SJSA1 (cell line): Measurements from ENCODE around the gene ENPP7. TPM values are rescaled to one million over a fixed set of nuclear protein-coding genes. Genes with fewer than 3 reads are reported as not detected.
A peak's percentile ranks its signal among the peaks of the same experiment; 100 is the strongest.
"Not testable (repeated sequence)": the region's sequence is repeated elsewhere in the genome, so short reads cannot be mapped to it uniquely, and the experiment has no call there.

Experiments used
- DNase-seq, 2 experiments: peaks; one replicate each; pipeline ENCODE4 v3.0.0-alpha.2; 2015 to 2020; ENCODE audit warnings: low spot score in 2 of 2, low read depth in 1 of 2
- H3K27ac ChIP-seq: fragments of 250-450 bp; sonication (Bioruptor Pico); 2 replicates; pipeline ENCODE4 v1.5.1; 2020; ENCODE audit warnings: mild to moderate bottlenecking, moderate library complexity
- H3K27me3 ChIP-seq: fragments of 250-450 bp; sonication (Bioruptor Pico); replicated peaks from 2 replicates; pipeline ENCODE4 v1.5.1; 2020; ENCODE audit warnings: mild to moderate bottlenecking, moderate library complexity
- H3K36me3 ChIP-seq: fragments of 250-450 bp; sonication (Bioruptor Pico); 2 replicates; pipeline ENCODE4 v1.5.1; 2020; ENCODE audit warnings: mild to moderate bottlenecking
- H3K4me1 ChIP-seq: fragments of 250-450 bp; sonication (Bioruptor Pico); replicated peaks from 2 replicates; pipeline ENCODE4 v1.6.1; 2021; ENCODE audit warnings: mild to moderate bottlenecking
- H3K4me3 ChIP-seq: fragments of 250-450 bp; sonication (Bioruptor Pico); 2 replicates; pipeline ENCODE4 v1.5.1; 2020; ENCODE audit warnings: mild to moderate bottlenecking
- H3K9me3 ChIP-seq: fragments of 250-450 bp; sonication (Bioruptor Pico); replicated peaks from 2 replicates; pipeline ENCODE4 v1.5.1; 2020; ENCODE audit warnings: mild to moderate bottlenecking
- total RNA-seq: library from RNA; depleted of rRNA; stranded (reverse); fragments of >200 nt; shearing (Covaris generic); gene quantifications from 2 replicates; pipeline ENCODE4 v1.2.3, GENCODE V29; 2014

ENPP7 gene
- total RNA-seq, 1 experiment from 2014 or later: not detected

GRCh38 chr17:79757140-79757745 is 26.5 kb downstream of the ENPP7 start:
- Histone ChIP-seq H3K27me3 (peaks cover 35% of the 10 kb centered on the region), H3K36me3 (no peaks in the 10 kb centered on the region), H3K4me1 (no peaks in the 10 kb centered on the region), H3K9me3 (no peaks in the 10 kb centered on the region), H3K27ac (no peak overlapping the region), H3K4me3 (no peak overlapping the region)
- no peak for DNase-seq

GRCh38 chr17:79758271-79758670 is 27.5 kb downstream of the ENPP7 start:
- H3K4me1 ChIP-seq: no peaks in the 10 kb centered on the region
- no peak overlapping the region for H3K27ac ChIP-seq
- no peaks in the 10 kb centered on the region for H3K36me3 ChIP-seq
- H3K27me3 ChIP-seq: peaks cover 37% of the 10 kb centered on the region
- no peak for DNase-seq
- no peaks in the 10 kb centered on the region for H3K9me3 ChIP-seq
- no peak overlapping the region for H3K4me3 ChIP-seq

GRCh38 chr17:79760197-79760906 is 29.6 kb downstream of the ENPP7 start:
- no peaks in the 10 kb centered on the region for H3K9me3 ChIP-seq
- no peak for DNase-seq
- H3K4me1 ChIP-seq: no peaks in the 10 kb centered on the region
- no peak overlapping the region for H3K4me3 ChIP-seq
- peaks cover 41% of the 10 kb centered on the region for H3K27me3 ChIP-seq
- H3K27ac ChIP-seq: no peak overlapping the region
- H3K36me3 ChIP-seq: no peaks in the 10 kb centered on the region

- no peak overlapping the region for H3K4me3 ChIP-seq
- H3K4me1 ChIP-seq: no peaks in the 10 kb centered on the region
- no peaks in the 10 kb centered on the region for H3K9me3 ChIP-seq
- H3K36me3 ChIP-seq: no peaks in the 10 kb centered on the region
- H3K27me3 ChIP-seq: peaks cover 37% of the 10 kb centered on the region
- DNase-seq: no peak
- H3K27ac ChIP-seq: no peak overlapping the region
These were observed 31.3 kb downstream of the ENPP7 start for GRCh38 chr17:79761894-79762589.

GRCh38 chr17:79765708-79766107 is 35.0 kb downstream of the ENPP7 start:
- Histone ChIP-seq H3K27ac (no peak overlapping the region), H3K36me3 (no peaks in the 10 kb centered on the region), H3K27me3 (peaks cover 46% of the 10 kb centered on the region), H3K4me3 (no peak overlapping the region), H3K4me1 (no peaks in the 10 kb centered on the region), H3K9me3 (peaks cover 5% of the 10 kb centered on the region; the same call in 1 of the 2 replicates)
- no peak for DNase-seq

DNA sequence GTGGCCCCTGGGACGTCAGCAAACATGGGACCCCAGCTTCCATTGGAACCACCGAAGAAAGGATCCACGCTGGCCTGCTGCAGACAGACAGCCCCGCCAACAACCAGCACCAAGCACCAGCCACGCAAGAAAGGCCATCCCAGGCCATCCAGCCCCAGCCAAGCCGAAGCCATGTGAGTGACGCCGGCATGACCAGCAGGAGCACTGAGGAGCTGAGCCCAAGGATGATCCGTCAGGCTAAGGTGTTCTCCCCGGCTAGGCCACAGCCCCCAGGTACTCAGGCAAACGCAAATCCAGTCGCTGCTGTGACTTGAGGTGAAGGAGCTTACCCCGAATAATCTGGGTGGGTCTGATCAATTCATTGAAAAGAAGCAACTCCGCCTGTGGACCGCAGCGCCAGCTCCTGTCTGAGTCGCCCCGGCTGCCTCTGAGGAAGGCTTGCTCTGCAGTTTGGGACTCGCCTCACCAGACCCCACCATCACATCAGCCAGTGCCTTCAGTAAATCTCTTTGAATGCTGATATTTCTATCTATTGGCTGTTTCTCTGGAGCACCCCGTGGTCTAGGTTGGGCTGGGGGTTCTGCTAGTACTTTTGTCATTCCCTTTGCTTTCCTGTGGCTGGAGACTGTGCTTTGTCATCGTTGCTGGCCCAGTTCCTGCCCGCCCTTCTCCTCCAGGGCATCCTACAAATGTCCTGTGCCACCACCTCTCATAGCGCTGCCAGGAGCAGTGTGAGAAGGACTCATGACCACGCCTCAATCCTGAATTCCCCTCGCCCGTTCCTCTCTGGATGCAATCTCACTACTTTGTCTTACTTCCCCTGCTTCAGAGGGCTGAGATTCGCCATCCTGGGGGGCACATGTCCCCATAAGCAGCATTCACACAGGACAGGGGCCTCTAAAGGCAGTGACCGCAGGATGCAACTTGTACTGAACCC is 39.1 kb downstream of the ENPP7 start:
- H3K4me3 ChIP-seq: no peak overlapping the region
- no peak for DNase-seq
- no peak overlapping the region for H3K27ac ChIP-seq
- H3K4me1 ChIP-seq: no peaks in the 10 kb centered on the region
- H3K27me3 ChIP-seq: peaks cover 66% of the 10 kb centered on the region
- no peaks in the 10 kb centered on the region for H3K36me3 ChIP-seq
- H3K9me3 ChIP-seq: peaks cover 5% of the 10 kb centered on the region; the same call in 1 of the 2 replicates

- no peaks in the 10 kb centered on the region for H3K36me3 ChIP-seq
- H3K9me3 ChIP-seq: peaks cover 5% of the 10 kb centered on the region; the same call in 1 of the 2 replicates
These were observed 40.5 kb downstream of the ENPP7 start for GRCh38 chr17:79771276-79771675.

DNA sequence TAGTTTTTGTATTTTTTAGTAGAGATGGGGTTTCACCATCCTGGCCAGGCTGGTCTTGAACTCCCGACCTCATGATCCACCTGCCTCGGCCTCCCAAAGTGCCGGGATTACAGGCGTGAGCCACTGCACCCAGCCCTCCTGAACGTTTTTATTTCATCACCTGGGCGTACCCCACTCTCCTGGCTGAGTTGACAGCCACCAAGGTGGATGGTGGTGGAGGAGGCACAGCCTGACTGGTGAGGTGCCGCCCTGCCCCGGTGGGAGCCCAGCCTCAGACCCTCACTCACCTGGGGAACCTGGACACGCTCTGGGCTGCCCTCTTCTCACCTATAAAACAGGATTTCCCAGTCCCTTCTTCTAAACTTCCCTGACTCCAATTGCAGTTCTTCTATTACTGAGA is 42.0 kb downstream of the ENPP7 start:
- not testable (repeated sequence) for H3K4me3 ChIP-seq, H3K4me1 ChIP-seq, H3K9me3 ChIP-seq, DNase-seq, H3K36me3 ChIP-seq, H3K27ac ChIP-seq
- peaks cover 73% of the 10 kb centered on the region for H3K27me3 ChIP-seq

More at GRCh38 chr17:79771276-79771675, 40.5 kb downstream of the ENPP7 start:
- H3K4me3 ChIP-seq: no peak overlapping the region
- no peak overlapping the region for H3K27ac ChIP-seq
- peaks cover 73% of the 10 kb centered on the region for H3K27me3 ChIP-seq
- H3K4me1 ChIP-seq: no peaks in the 10 kb centered on the region
- no peak for DNase-seq

- no peak for DNase-seq
- peaks cover 16% of the 10 kb centered on the region for H3K4me1 ChIP-seq
- H3K36me3 ChIP-seq: peaks cover 9% of the 10 kb centered on the region
- no peak overlapping the region for H3K27ac ChIP-seq
- H3K9me3 ChIP-seq: no peaks in the 10 kb centered on the region
- H3K27me3 ChIP-seq: peaks cover 67% of the 10 kb centered on the region
- no peak overlapping the region for H3K4me3 ChIP-seq
These were observed 43.8 kb downstream of the ENPP7 start for GRCh38 chr17:79774561-79774975.

DNA sequence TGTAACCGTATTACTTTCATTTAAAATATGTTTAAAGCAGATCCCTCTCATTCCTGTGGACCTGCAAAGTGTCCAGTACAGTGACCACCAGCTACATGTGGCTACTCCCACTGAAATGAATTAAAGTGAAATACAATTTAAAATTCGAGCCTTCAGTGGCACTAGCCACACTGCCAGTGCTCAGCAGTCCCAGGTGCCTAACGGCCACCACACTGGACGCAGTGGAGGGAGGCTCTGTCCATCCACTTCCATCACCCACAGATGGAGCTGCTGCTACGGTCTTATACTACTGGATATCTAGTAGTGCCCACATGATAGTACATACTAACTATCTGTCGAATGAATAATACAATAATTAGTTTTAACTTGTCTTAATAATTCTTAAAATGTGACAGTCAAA is 44.9 kb downstream of the ENPP7 start:
- Histone ChIP-seq H3K36me3 (peaks cover 10% of the 10 kb centered on the region), H3K27me3 (peaks cover 59% of the 10 kb centered on the region), H3K9me3 (no peaks in the 10 kb centered on the region), H3K27ac (no peak overlapping the region), H3K4me1 (peaks cover 16% of the 10 kb centered on the region), H3K4me3 (no peak overlapping the region)
- DNase-seq: no peak

GRCh38 chr17:79776376-79777119 is 45.8 kb downstream of the ENPP7 start:
- no peaks in the 10 kb centered on the region for H3K9me3 ChIP-seq
- no peak overlapping the region for H3K27ac ChIP-seq
- peaks cover 10% of the 10 kb centered on the region for H3K36me3 ChIP-seq
- peak in 1 of 2 experiments; percentile 31 for DNase-seq
- no peak overlapping the region for H3K4me3 ChIP-seq
- peaks cover 16% of the 10 kb centered on the region for H3K4me1 ChIP-seq
- H3K27me3 ChIP-seq: peaks cover 59% of the 10 kb centered on the region

GRCh38 chr17:79777120-79777893 is 46.6 kb downstream of the ENPP7 start:
- no peaks in the 10 kb centered on the region for H3K9me3 ChIP-seq
- peak overlapping the region; percentile 42 for H3K4me3 ChIP-seq
- H3K27me3 ChIP-seq: peaks cover 51% of the 10 kb centered on the region
- peak; percentile 70 to 81 for DNase-seq
- H3K36me3 ChIP-seq: peaks cover 13% of the 10 kb centered on the region
- no peak overlapping the region for H3K27ac ChIP-seq
- peaks cover 16% of the 10 kb centered on the region for H3K4me1 ChIP-seq
